DMS153 treated with DMSO at 0.1 percent for 48 hours (cell line): ENCODE results near the gene SLC25A5.
"Not testable (repeated sequence)": the region's sequence is repeated elsewhere in the genome, so short reads cannot be mapped to it uniquely, and the experiment has no call there.

Source experiments
- DNase-seq: peaks from one replicate; lab custom pipeline; 2025; ENCODE audit not compliant: unreplicated experiment; lab: John Stamatoyannopoulos, UW

Gene SLC25A5

DNA sequence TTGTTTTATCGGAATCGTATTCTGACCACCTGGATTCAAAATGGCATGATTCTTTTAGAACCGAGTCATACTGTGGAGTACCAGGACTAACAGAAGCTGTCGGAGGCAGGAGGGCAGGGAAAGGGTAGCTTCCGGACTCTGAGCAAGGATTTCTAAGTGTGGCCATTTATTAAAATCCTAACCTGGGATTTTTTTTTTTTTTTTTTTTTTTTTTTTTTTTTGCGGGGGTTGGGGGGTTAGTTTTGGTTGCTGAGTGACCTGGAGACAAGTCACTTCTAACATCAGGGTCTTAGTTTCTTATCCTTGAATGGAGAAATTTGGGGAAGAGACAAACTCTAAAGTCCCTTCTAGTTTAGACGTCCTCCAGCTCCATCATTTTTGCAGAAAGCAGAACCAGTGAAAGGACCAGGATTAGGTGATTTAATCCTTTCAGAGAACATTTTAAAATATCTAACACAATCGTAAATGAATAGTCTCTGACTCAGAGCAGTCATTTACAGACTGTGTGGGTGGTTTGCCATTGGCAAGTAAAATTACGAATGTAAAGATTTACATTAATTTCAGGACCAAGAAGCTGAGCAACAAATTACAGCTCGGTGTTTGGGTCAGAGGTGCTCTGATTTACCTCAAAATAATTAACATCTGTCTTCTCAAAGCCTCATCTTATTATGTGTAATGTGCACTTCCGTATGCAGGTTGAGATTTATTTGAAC is 7.3 kb downstream of the SLC25A5 start:
- no peak for DNase-seq

DNA sequence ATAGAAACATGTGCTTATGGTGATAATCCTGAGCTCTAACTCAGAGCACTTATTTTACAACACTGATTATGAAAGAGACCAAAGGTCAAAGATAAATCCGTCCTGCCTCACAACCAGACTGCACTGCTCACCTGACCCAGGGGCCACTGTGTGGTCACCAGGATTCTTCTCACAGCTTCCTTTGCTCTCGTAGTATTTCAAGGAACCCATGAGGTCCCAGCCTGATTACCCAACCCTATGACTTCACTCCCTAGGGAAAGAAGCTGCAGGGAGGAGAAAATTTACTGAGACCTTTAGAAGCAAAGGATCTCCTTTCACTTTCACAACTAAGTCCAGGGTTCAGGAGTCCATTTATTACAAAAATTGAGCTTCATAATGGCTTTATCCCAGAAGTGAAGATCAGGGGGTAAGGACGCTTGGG is 9.6 kb downstream of the SLC25A5 start:
- DNase-seq, result no peak

DNA sequence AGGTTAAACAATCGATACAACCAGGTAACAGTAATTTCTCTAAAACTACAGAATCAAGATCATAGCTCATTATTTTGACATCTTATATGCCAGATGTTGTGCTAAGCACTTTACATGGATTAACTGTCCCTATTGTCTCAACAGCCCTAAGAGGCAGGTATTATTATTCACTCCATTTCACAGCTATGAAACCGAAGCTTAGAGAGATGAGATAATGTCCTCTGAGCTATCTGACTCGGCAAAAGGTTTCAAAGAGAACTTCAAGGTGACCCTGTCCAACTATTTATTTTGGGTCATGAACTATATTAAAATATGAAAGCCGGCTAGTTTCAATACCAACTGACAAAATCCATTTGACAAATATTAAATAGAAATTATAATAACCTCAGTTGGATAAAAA is 10.3 kb downstream of the SLC25A5 start:
- no peak for DNase-seq

DNA sequence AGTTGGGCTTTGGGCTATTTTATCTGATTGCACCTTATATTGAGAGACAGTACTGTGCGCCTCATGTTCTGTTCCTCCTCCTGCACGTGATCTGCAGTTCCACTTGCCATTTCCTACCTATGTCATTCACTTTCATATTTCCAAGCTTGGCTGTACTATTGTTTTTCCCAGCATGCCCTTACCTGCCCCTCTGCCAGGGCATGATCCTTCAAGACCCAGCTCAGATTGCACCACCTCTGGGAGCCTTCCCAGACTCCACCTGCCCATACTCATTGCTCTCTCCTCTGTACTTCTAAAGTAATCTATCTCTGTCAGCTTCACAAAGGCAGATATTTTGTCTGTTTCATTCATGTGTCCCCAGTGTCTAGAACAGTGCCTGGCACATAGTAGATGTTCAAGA is 11.6 kb downstream of the SLC25A5 start:
- DNase-seq, result no peak

DNA sequence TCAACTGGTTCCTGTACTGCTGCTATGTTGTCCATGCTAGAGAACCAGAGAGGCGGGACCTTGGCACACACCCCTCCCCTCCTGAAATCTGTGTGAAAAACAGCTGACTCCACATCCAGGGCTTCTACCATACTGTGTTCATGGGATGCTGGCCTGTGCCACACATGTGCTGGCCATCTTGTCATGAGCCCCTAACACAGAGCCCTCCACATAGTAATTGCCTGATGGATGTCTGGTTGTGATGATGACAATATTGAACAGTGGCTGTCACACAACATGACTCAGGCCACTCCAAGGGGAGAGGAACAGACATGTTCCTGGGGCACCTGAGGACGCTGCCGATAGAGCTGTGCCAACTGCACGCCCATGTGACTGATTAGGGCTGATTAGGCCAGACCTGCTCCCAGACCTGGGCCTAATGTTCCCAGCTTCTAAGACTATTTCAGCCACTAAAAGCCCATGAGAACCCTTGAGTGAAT is 13.1 kb downstream of the SLC25A5 start:
- DNase-seq, result no peak

DNA sequence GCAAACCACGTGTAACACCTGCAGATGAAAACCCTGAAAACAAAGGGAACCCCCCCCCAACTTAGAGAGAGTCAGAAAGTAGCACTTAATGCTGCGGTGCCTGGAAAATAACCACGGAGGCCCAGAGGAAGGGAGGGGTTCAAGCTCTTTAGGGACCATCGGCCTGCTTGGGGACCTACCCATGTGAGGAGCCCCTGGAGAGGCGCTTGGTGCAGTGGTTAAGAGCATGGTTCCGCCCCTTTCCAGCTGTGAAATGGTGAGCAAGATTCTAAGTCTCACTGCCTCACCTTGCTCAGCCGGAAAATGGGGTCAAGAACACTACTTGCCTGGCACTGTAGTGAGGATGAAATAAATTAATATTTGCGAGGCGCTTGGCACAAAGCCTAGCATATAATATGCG is 13.8 kb downstream of the SLC25A5 start:
- DNase-seq, result no peak

DNA sequence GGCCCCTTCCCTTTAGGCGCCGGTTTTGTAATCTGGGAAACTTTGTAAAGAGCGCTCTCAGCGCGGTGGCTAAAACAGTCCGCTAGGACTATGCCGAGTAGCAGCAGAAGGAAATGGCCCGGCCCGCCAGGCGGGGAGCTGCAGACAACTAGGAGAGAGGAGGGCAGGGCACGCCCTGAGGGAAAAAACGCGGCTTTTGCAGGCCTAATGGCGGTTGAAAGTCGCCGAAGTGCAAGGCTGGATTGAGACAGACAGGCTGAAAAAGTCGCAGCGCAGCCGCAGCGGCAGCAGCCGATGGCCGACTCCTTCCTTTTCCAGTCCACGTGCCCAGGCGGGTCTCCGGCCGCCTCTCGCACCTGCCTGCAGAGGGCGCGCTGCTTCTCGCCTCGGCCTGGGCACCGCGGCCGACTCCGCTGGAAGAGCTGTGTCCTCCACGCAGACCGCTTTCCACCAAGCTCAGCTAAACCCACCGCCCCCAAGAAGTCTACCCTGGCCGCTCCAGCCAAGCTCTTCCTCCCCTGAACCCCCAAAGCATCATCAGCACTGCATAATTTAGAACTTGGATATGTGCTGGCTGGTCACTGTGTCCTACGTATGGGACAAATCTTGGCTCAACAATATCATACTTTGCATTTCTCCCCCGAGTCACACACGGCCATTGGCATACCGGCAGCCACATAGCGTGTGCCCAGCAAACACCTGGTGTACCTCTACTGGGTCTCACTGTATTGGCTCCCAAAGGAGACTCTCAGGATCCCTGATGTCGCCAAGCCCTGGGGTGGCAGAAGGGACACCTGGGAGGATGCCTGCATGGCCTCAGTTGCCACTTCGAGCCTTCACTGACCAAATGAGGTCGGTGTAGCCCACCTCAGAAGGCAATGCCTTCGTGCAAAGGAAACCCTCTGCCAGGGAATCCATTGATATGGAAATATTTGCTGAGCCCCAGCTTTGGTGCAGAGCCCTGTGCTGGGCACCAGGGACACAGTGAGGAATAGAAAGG is 14.5 kb downstream of the SLC25A5 start:
- DNase-seq, result no peak

DNA sequence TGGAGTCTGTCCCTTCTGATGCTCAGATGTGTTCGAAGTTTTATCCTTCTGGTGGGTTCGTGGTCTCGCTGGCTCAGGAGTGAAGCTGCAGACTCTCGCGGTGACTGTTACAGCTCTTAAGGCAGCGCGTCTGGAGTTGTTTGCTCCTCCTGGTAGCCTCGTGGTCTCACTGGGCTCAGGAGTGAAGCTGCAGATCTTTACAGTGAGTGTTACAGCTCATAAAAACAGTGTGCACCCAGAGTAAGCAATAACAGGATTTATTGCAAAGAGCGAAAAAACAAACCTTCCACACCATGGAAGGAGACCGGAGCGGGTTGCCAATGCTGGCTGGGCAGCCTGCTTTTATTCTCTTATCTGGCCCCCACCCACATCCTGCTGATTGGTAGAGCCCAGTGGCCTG is 18.5 kb downstream of the SLC25A5 start:
- DNase-seq, result no peak

DNA sequence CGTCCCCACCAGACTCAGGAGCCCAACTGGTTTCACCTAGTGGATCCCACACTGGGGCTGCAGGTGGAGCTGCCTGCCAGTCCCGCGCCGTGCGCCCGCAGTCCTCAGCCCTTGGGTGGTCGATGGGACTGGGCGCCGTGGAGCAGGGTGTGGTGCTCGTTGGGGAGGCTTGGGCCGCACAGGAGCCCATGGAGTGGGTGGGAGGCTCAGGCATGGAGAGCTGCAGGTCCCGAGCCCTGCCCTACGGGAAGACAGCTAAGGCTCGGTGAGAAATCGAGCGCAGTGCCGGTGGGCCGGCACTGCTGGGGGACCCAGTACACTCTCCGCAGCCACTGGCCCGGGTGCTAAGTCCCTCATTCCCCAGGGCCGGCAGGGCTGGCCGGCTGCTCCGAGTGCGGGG is 19.5 kb downstream of the SLC25A5 start:
- DNase-seq, result not testable (repeated sequence)

DNA sequence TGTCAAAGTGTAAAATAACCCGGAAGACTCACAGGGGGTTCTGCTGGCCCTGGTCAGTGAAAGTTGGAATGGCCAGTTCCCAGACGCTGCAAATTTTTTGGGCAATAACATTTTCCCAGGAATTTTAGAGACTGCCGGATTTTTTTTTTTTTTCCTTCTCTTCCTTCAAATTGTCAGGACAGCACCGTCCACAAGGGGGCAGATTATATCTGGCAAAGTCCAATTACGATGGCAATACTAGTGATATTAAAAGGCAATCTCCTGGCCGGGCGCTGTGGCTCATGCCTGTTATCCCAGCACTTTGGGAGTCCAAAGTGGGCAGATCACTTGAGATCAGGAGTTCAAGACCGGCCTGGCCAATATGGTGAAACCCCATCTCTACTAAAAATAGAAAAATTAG is 20.5 kb downstream of the SLC25A5 start:
- DNase-seq, result no peak

DNA sequence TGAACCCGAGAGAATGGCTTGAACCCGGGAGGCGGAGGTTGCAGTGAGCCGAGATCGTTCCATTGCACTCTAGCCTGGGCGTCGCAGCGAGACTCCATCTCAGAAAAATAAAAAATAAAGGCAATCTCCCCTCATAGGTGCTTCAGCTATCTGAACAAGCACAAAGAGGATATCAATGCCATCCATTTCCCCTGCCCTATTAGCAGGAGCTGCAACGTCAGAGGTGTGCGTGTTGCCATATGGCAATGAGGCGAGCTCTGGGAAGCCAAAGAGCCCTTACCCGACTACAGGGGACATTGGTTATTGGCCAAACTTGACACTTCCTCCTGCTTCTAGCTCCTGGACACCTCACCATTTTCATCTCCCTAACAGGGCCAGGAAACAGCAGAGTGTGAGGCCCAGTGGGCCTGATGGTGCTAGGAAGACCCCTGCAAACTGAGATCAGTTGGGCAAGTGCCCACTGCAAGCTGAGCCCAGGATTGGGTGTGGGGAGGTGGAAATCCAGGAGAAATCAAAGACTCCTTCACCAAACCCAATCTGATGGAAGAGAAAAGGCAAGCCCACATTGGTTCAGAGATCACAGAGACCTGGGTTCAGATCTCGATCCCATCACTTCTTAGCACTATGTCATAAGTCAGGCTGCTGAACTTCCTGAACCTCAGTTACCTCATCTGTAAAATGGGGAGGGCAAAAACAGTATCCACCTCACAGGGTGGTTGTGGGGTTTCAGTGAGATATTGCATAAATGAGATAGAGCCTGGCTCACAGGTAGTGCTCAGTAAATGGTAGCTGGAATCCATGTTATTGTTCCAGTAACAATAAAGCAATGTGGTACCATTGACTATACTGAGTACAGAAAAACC is 21.2 kb downstream of the SLC25A5 start:
- no peak for DNase-seq

DNA sequence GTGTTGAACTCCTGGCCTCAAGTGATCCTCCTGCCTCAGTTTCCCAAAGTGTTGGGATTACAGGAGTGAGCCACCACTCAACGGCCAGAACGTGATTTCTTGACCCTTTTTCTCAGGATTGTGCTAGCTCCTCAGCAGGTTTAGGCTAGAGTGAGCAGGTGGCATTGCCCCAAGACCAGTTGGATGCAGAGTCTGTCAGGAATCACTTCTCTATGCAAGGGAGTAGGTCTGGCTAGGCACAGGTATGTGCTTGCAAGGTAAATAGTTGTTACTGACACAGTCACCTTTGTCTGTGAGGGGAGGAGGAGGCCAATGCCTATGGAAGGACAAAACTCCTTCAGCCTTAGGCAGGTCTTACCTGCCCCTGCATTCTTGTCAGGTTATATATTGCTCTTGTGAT is 24.2 kb downstream of the SLC25A5 start:
- DNase-seq, result no peak

DNA sequence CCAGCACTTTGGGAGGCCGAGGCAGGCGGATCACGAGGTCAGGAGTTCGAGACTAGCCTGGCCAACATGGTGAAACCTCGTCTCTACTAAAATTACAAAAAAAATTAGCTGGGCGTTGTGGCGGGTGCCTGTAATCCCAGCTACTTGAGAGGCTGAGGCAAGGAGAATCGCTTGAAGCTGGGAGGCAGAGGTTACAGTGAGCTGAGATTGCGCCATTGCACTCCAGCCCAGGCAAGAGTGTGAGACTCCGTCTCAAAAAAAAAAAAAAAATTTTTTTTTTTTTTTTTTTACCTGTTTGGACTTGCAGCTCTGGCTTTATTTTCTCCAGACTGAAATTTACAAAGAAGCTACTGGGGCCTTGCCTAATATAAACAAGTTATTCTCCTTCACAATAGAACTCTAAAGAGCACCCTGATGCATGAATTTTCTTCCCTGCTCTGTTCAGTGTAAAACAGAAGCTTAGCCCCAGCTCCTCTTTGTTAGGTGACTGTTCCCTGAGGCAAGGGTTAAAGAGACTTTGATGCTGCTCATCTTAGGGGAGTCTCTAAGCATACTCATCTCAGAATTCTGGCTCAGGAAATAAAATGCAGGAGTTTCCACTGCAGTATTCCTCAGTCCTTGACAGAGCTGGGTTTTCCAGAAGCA is 25.7 kb downstream of the SLC25A5 start:
- not testable (repeated sequence) for DNase-seq

DNA sequence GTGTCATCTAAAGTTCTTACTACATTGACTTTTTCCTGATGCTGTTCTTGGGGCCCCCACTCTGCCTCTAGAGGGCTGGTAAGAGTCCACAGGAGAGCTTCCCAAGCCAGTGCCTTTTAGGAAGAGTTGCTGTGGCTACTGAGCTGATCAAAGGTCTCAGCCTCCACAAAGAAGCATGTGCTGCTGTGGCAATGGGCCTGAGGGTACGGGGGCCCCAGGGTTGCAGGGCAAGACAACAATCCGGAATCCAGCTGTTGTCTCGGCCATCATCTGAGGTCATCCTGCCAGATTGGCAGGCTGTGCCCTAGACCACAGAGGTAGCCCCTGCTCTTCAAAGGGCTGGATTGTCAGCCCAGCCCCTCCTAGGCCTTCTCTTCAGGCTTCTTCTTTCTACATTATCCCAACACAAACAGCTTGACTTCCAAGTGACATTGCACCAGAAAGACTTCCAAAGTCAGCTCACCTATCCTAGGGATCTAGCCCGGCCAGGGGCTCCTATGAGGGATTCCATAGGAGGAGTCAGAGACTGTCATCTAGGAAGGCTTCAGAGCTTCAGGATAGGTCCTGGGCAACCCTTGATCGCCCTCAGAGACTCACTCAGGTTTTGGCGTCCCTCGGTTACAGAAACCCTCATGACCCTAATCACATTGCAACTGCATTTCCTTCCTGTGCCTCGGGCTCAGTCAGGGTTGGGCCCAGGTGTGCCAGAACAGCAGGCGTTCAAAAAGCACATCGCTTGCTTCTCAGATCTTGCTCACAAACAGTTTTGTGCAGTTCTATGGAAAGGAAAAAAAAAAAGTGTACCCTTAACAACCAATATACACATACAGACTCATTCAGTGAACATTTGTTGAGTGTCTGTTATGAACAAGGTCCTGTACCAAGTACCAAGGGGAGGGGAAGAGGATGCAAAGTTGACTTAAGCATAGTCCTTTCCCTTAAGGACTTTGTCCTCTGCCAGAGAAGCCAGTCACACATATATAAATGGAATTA is 27.8 kb downstream of the SLC25A5 start:
- DNase-seq, result no peak

DNA sequence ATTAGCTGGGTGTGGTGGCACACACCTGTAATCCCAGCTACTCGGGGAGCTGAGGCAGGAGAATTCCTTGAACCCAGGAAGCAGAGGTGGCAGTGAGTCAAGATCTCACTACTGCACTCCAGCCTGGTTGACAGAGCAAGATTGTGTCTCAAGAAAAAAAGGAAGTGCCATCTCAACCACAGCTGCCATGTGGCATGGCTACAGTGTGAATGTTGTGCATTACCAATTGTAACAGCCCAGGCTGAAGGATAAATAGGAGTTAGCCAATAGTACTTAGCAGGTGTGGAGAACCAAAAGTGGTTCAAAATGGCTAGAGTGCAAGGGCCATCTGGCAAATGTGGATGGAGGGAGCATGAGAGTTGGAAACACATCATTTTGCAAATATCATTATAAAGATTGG is 28.9 kb downstream of the SLC25A5 start:
- DNase-seq, result no peak

DNA sequence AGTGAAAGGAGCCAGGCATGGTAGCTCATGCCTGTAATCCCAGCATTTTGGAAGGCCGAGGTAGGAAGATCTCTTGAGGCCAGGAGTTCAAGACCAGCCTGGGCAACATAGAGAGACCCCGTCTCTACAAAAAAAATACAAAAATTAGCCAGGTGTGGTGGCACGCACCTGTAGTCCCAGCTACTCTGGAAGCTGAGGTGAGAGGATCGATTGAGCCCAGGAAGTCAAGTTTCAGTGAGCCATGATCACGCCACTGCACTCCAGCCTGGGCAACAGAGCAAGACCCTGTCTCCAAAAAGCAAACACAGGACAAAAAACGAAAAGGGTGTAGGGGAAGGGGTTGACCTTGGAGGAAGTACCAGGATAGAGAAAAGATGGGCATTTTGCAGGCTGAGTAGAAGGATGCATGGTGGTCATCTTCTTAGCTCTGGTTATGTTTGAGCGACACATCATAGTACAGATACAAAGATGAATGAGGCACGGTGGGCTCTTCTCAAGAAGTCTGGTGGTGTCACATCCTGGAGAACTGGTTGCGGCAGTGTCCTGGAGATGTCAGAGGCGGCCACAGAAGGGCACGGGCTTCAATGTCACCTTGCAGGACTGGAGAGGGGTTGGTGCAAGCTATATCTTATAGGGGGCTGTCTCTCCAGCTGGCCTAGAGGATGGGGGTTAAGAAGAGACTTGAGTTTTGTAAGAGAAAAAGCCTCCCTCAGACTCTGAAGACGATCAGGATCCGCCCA is 32.0 kb downstream of the SLC25A5 start:
- no peak for DNase-seq

DNA sequence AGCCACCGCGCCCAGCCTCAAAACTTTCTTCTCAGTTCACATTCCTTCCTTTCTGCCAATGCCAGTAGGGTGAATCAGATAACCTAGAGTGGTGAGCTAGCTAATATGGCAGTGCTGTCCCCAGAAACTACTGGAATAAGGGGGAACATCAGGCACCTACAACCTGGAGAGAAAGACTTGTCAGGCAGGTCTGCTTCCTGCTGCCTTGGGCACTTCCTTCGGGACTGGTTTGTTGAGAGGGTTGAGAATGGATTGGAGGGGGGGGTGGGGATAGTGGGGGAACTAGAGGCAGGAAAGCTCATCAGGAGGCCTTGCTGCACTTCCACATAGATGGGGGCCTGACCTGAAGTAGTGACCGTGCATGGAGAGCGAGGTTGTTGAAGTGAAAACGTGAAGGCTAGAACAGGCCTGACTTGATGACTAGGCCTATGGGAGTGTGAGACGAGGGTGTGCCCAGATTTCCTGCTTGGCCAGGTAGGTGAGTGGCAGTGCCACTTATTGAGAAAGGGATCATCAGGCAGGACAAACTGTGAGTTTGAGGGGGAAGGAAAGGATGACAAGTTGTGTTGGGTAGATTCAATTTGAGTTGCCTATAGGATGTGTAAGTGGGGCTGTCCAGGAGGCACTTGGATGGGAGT is 33.4 kb downstream of the SLC25A5 start:
- no peak for DNase-seq
